ENCODE data around the gene COQ9.

DNA sequence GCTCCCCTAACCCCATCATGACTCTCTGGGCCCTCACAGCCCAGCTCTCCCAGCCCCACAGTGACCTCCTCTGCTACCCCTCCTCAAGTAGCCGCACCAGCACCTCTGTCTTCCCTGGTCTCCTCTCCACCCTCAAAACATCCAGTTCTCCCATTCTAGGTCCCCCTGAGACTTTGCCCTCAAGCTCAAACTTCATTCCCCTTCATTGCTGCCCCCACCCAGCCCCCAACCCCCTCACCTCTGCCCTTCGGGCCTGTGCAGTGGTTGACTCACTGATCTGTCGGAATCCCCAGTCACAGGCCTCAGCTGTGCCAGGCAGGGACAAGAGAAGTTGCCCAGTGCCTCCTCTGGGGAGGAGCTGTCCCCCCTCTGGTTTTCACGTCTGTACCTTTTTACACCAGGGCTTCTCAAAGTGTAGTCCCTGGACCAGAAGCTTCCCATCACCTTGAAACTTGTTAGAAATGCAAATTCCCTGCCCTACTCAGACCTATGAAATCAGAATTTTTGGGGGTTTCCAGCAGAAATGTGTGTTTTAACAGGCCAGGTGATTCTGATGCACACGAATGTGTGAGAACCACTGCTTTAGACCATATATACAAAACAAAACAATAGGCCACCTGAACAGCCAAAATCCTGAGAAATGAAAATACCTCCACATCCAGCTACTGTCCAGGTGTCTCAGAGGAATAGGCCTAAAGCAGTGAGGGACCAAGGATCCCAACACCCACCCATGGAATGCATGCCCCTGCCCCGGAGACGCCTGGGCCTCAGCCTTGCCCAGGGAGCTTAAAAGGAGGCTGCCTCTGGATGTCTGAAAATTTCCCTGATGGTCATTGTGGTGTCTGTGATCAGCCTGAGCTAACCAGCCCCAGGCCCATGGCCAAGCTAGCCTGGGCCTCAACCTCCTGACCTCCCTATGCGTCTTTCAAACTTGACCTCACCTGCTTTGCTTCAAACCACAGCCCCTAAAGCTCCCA lies 39.9 kb downstream of the COQ9 start:
- TF ChIP-seq POLR2A (IDR thresholded peaks at IDR 0.05) (no peak), CTCF (IDR thresholded peaks at IDR 0.05) (no peak), POLR2AphosphoS5 (IDR thresholded peaks at IDR 0.05; ENCODE audit: insufficient read depth in 1 of 2, low read depth in 1 of 2) (no peak)

Measured in vagina (tissue), 2 donors.